ENCODE results near the gene DISP2. TPM values are rescaled to one million over a fixed set of nuclear protein-coding genes. Genes with fewer than 3 reads are reported as not detected.

The DISP2 gene
- total and polyA plus RNA-seq, 2 experiments from 2014 or later = 1.3 to 2.2 TPM

DNA sequence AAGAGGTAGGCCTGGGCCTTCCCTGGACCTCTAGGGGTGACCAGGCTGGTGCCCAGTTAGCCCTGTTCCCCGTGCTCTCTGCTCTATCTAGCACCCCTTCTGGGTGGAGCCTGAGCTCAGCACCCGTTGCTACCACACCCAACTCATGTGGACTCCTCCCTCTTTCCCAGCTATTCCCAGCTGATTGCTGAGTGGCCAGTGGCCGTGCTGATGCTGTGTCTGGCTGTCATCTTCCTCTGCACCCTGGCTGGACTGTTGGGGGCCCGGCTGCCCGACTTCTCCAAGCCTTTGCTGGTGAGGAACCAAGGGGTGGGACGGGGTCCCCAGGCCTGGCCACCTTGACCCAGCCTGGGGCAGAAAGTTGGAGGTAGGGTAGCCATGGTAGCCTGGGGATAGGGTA, 6.2 kb downstream of the DISP2 start:
- no peak overlapping the region for H3K4me2 ChIP-seq
- TF ChIP-seq ZNF114 (CRISPR knock-in tag; IDR thresholded peaks at IDR 0.05) = no peak
- TF ChIP-seq, protein P1, sequence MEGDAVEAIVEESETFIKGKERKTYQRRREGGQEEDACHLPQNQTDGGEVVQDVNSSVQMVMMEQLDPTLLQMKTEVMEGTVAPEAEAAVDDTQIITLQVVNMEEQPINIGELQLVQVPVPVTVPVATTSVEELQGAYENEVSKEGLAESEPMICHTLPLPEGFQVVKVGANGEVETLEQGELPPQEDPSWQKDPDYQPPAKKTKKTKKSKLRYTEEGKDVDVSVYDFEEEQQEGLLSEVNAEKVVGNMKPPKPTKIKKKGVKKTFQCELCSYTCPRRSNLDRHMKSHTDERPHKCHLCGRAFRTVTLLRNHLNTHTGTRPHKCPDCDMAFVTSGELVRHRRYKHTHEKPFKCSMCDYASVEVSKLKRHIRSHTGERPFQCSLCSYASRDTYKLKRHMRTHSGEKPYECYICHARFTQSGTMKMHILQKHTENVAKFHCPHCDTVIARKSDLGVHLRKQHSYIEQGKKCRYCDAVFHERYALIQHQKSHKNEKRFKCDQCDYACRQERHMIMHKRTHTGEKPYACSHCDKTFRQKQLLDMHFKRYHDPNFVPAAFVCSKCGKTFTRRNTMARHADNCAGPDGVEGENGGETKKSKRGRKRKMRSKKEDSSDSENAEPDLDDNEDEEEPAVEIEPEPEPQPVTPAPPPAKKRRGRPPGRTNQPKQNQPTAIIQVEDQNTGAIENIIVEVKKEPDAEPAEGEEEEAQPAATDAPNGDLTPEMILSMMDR (conservative IDR thresholded peaks at IDR 0.05; ENCODE audit: low read depth in 2 of 2) = no peak
- no peak for TF ChIP-seq CREB1 (CRISPR knock-in tag; IDR thresholded peaks at IDR 0.05; ENCODE audit: low read depth)
- TF ChIP-seq, protein P2, sequence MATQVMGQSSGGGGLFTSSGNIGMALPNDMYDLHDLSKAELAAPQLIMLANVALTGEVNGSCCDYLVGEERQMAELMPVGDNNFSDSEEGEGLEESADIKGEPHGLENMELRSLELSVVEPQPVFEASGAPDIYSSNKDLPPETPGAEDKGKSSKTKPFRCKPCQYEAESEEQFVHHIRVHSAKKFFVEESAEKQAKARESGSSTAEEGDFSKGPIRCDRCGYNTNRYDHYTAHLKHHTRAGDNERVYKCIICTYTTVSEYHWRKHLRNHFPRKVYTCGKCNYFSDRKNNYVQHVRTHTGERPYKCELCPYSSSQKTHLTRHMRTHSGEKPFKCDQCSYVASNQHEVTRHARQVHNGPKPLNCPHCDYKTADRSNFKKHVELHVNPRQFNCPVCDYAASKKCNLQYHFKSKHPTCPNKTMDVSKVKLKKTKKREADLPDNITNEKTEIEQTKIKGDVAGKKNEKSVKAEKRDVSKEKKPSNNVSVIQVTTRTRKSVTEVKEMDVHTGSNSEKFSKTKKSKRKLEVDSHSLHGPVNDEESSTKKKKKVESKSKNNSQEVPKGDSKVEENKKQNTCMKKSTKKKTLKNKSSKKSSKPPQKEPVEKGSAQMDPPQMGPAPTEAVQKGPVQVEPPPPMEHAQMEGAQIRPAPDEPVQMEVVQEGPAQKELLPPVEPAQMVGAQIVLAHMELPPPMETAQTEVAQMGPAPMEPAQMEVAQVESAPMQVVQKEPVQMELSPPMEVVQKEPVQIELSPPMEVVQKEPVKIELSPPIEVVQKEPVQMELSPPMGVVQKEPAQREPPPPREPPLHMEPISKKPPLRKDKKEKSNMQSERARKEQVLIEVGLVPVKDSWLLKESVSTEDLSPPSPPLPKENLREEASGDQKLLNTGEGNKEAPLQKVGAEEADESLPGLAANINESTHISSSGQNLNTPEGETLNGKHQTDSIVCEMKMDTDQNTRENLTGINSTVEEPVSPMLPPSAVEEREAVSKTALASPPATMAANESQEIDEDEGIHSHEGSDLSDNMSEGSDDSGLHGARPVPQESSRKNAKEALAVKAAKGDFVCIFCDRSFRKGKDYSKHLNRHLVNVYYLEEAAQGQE (IDR thresholded peaks at IDR 0.05; ENCODE audit: unreplicated experiment) = no peak
- TF ChIP-seq EZH2 (IDR thresholded peaks at IDR 0.05; ENCODE audit: low read depth, unreplicated experiment) = no peak
- TF ChIP-seq ZNF462 (CRISPR knock-in tag; IDR thresholded peaks at IDR 0.05) = no peak
- peaks cover under 1% of the 10 kb centered on the region; the same call in 1 of the 2 replicates for H3K4me1 ChIP-seq (ENCODE audit: insufficient read depth)
- H2AFZ ChIP-seq = no peak overlapping the region
- H3K36me3 ChIP-seq (ENCODE audit: insufficient read depth) = no peaks in the 10 kb centered on the region
- no peaks in the 10 kb centered on the region for H4K20me1 ChIP-seq (replicated peaks; ENCODE audit: insufficient read depth)
- Mint-ChIP-seq H3K4me1 (peaks cover 12% of the 10 kb centered on the region), H3K27me3 (ENCODE audit: insufficient read depth, low read depth, poor library complexity) (peaks cover 30% of the 10 kb centered on the region), H3K36me3 (ENCODE audit: low read depth) (no peaks in the 10 kb centered on the region; the same call in 2 of the 3 replicates), H3K27ac (no peak overlapping the region), H3K9me3 (peaks cover 2% of the 10 kb centered on the region; the same call in 2 of the 3 replicates), H3K4me3 (no peak overlapping the region)
- H3K4me3 ChIP-seq = no peak overlapping the region
- ATAC-seq (no peak), DNase-seq (ENCODE audit: low spot score) (no peak)
- peaks cover 34% of the 10 kb centered on the region for H3K27me3 ChIP-seq (ENCODE audit: insufficient read depth)
- peaks cover 3% of the 10 kb centered on the region; the same call in 1 of the 2 replicates for H3F3A ChIP-seq (replicated peaks; ENCODE audit: low read depth)
- no peaks in the 10 kb centered on the region for H3K79me2 ChIP-seq (replicated peaks; ENCODE audit: insufficient read depth)
- H3K9me2 ChIP-seq (ENCODE audit: insufficient read depth) = no peaks in the 10 kb centered on the region
- H3K27ac ChIP-seq (ENCODE audit: low read depth) = no peak overlapping the region

All from GM23338 (cell line).